HL-60 (cell line): Measurements from ENCODE around the gene DEPDC1.

Experiments
- DNase-seq, 2 experiments: peaks; one replicate each; pipeline ENCODE4 v3.0.0-alpha.2; 2010 to 2020; ENCODE audit warnings: low read depth in 1 of 2, low spot score in 1 of 2
- H3K27ac ChIP-seq: fragments of 250-450 bp; sonication (Bioruptor Pico); replicated peaks from 2 replicates; pipeline ENCODE4 v1.5.1; 2020; ENCODE audit warnings: mild to moderate bottlenecking, moderate library complexity
- H3K27me3 ChIP-seq: fragments of 250-450 bp; sonication (Bioruptor Pico); 2 replicates; pipeline ENCODE4 v1.5.1; 2021; ENCODE audit warnings: mild to moderate bottlenecking, moderate library complexity; ENCODE audit not compliant: insufficient read depth, poor library complexity, severe bottlenecking
- H3K4me3 ChIP-seq: replicated peaks from 2 replicates; pipeline ENCODE4 v1.5.1; 2011; ENCODE audit warnings: mild to moderate bottlenecking, control low read depth, low read length; ENCODE audit not compliant: insufficient read depth
- GABPA ChIP-seq: IDR thresholded peaks from 2 replicates; pipeline ENCODE4 v1.6.1; 2012; ENCODE audit warnings: low read depth
- POLR2AphosphoS5 ChIP-seq: IDR thresholded peaks from 2 replicates; pipeline ENCODE4 v1.6.1; 2012; ENCODE audit warnings: low read depth
- SPI1 ChIP-seq: IDR thresholded peaks from 2 replicates; pipeline ENCODE4 v1.6.1; 2012; ENCODE audit warnings: low read depth, mild to moderate bottlenecking, borderline replicate concordance
- TF ChIP-seq, protein P1 (sequence below): IDR thresholded peaks from one replicate; pipeline ENCODE4 v1.5.1; 2011; ENCODE audit warnings: low read length, control low read depth, inconsistent platforms; ENCODE audit not compliant: insufficient read depth
- TF ChIP-seq, protein P2 (sequence below): IDR thresholded peaks from 2 replicates; pipeline ENCODE4 v1.6.1; 2012; ENCODE audit warnings: low read depth; ENCODE audit not compliant: insufficient replicate concordance

The DEPDC1 gene

DNA sequence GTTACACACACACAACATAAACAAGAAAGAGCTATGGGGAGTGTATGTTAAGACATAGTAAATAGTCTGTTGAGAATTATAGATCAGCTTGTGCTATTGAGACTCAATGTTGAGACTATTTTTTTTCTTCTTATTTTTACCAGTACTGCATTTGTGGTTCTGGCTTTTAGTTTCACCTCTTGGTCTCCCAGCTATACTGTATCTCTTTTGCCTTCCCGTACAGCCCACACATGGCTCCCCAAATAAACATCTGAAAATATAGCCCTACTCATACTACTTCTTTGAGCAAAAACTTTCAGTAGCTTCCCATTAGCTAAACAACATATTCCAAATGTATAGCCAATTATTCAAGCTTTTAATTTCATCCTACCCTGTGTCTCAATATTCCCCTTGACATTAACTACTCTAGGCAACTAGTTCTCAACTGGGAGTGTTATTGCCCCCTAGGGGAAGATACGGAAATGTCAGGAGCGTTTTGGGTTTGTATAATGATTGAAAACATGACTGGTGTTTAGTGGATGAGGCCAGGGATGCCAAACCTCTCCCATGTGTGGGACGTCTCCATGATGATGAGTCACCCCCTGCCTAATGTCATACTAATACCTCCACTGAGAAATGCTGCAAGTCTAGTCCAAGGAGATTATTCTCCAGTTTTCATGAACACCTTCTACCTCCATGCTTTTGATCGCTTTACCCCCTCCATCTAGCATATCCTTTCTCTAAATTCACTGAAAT lies 53.9 kb downstream of the DEPDC1 start:
- Histone ChIP-seq H3K4me3 (no peak overlapping the region), H3K27ac (no peak overlapping the region), H3K27me3 (no peaks in the 10 kb centered on the region)
- DNase-seq, result peak; percentile 6 to 25
- TF ChIP-seq, protein P1, sequence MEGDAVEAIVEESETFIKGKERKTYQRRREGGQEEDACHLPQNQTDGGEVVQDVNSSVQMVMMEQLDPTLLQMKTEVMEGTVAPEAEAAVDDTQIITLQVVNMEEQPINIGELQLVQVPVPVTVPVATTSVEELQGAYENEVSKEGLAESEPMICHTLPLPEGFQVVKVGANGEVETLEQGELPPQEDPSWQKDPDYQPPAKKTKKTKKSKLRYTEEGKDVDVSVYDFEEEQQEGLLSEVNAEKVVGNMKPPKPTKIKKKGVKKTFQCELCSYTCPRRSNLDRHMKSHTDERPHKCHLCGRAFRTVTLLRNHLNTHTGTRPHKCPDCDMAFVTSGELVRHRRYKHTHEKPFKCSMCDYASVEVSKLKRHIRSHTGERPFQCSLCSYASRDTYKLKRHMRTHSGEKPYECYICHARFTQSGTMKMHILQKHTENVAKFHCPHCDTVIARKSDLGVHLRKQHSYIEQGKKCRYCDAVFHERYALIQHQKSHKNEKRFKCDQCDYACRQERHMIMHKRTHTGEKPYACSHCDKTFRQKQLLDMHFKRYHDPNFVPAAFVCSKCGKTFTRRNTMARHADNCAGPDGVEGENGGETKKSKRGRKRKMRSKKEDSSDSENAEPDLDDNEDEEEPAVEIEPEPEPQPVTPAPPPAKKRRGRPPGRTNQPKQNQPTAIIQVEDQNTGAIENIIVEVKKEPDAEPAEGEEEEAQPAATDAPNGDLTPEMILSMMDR, result peak; percentile 51
- TF ChIP-seq POLR2AphosphoS5 (no peak), GABPA (no peak), SPI1 (no peak)
- TF ChIP-seq, protein P2, sequence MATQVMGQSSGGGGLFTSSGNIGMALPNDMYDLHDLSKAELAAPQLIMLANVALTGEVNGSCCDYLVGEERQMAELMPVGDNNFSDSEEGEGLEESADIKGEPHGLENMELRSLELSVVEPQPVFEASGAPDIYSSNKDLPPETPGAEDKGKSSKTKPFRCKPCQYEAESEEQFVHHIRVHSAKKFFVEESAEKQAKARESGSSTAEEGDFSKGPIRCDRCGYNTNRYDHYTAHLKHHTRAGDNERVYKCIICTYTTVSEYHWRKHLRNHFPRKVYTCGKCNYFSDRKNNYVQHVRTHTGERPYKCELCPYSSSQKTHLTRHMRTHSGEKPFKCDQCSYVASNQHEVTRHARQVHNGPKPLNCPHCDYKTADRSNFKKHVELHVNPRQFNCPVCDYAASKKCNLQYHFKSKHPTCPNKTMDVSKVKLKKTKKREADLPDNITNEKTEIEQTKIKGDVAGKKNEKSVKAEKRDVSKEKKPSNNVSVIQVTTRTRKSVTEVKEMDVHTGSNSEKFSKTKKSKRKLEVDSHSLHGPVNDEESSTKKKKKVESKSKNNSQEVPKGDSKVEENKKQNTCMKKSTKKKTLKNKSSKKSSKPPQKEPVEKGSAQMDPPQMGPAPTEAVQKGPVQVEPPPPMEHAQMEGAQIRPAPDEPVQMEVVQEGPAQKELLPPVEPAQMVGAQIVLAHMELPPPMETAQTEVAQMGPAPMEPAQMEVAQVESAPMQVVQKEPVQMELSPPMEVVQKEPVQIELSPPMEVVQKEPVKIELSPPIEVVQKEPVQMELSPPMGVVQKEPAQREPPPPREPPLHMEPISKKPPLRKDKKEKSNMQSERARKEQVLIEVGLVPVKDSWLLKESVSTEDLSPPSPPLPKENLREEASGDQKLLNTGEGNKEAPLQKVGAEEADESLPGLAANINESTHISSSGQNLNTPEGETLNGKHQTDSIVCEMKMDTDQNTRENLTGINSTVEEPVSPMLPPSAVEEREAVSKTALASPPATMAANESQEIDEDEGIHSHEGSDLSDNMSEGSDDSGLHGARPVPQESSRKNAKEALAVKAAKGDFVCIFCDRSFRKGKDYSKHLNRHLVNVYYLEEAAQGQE, result no peak

DNA sequence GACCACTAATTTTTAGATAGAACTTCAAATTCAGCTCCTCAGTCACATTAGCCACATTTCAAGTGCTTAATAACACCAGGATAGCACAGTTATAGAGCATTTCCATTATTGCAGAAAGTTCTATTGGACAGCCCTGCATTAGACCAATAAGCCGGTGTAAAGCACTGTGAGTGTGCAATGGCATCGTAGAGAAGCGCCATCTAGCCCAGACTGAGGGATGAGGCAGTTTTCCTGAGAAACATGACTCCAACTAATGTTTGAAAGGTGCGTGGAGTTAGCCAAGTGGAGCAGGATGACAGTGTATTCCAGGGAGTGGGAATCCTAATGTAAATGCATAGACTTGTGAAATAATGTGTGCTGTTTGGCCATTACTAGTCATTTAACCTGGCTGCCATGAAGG lies 54.9 kb downstream of the DEPDC1 start:
- no peak for DNase-seq
- TF ChIP-seq SPI1 (no peak), POLR2AphosphoS5 (no peak), GABPA (no peak)
- TF ChIP-seq, protein P2, result no peak
- TF ChIP-seq, protein P1, result no peak
- H3K27ac ChIP-seq, result no peak overlapping the region
- H3K27me3 ChIP-seq, result no peaks in the 10 kb centered on the region
- H3K4me3 ChIP-seq, result no peak overlapping the region

DNA sequence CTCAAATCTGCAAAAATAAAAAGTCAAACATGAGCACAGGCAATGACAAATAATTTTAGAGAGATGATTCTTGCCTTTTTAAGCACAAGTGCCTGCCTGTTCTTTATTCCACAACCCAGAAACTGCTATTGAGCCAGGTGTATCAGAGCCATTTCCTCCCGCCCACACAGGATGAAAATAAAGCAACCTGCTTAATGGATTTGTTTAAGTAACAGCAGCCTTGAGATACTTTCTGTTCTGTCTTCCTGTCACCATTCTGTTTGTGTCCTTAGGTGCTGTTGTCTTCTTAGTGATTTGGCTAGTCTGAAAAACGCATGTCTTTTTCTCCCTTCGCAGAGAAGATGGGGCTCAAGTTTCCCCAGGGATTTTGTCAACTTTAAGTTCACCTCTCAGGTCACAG lies 58.6 kb downstream of the DEPDC1 start:
- H3K27me3 ChIP-seq, result no peaks in the 10 kb centered on the region
- H3K4me3 ChIP-seq, result no peak overlapping the region
- TF ChIP-seq, protein P2, result no peak
- TF ChIP-seq SPI1, result no peak
- TF ChIP-seq, protein P1, result no peak
- no peak for TF ChIP-seq POLR2AphosphoS5
- TF ChIP-seq GABPA, result no peak
- no peak overlapping the region for H3K27ac ChIP-seq
- DNase-seq, result no peak
